ENCODE measurements around the gene CUL3.
"Not testable (repeated sequence)": the region's sequence is repeated elsewhere in the genome, so short reads cannot be mapped to it uniquely, and the experiment has no call there.

The CUL3 gene

GRCh38 chr2:224585211-224586088 lies at the start of gene CUL3:
TSS of gene CUL3 (minus strand) at chr2:224585363. CDS start at chr2:224585009, 354 bp downstream.
- DNase-seq, result peak; percentile 100

GRCh38 chr2:224630659-224631550 lies 45.7 kb upstream of the CUL3 start:
- DNase-seq, result no peak

DNA sequence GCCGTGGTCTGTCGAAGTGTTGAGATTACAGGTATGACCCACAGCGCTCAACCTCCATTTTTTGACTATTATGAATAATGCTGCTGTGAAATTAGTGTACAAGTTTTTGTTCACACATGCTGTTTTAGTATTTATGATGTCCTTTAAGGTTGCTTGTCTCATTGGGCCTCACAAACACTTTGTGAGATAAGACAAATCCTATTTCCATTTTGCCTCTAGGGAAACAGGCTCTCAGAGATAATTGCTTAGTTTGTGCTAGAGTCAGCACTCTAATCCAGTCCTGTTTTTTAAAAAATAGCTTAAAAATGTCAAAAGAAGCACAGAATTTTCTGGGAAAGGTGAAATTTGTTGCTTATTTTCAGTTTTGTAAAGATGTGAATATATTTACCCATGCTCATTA lies 43.3 kb upstream of the CUL3 start:
- no peak for DNase-seq

- no peak for DNase-seq
Measured at GRCh38 chr2:224626735-224627134, 41.6 kb upstream of the CUL3 start.

GRCh38 chr2:224613543-224614286 lies 28.6 kb upstream of the CUL3 start:
- no peak for DNase-seq

DNA sequence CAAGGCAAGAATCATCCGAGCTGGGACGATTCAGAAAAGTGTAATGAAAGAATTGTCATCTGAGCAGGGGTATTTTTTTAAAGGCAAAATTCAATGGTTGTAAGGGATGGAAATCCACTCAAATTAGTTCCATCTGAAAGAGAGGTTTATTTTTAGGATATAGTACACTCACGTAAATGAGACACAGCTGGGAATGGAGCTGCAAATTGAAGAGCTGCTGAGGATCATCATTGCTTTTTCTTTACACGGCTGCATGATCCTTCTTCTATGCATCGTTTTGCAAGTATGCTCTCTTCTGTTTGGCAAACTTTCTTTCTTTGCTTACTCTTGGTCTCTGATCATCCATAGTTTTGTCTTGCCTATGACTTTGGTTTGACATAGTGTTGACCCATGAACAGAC lies 27.4 kb upstream of the CUL3 start:
- no peak for DNase-seq

DNA sequence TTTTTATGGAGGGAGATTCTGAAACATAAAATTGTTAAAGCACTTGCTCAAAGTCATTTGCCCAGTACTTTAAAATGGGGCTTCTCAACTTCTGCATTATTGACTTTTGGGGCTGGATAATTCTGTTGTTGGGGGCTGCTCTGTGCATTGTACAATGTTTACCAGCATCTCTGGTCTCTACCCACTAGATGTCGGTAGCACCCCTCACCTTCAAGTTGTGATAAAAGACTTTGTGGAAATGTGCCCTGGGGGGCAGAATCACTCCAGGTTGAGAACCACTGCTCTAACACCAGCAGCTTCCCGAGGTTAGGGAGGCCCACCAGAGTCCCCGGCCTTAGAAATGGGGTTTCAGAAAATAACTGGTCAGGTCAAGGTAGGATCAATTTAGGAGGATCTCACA lies 26.8 kb upstream of the CUL3 start:
- no peak for DNase-seq

GRCh38 chr2:224608104-224608503 lies 22.9 kb upstream of the CUL3 start:
- no peak for DNase-seq

- not testable (repeated sequence) for DNase-seq
Measured at GRCh38 chr2:224603746-224604500, 18.8 kb upstream of the CUL3 start.

GRCh38 chr2:224602778-224603375 lies 17.7 kb upstream of the CUL3 start:
- DNase-seq, result not testable (repeated sequence)

DNA sequence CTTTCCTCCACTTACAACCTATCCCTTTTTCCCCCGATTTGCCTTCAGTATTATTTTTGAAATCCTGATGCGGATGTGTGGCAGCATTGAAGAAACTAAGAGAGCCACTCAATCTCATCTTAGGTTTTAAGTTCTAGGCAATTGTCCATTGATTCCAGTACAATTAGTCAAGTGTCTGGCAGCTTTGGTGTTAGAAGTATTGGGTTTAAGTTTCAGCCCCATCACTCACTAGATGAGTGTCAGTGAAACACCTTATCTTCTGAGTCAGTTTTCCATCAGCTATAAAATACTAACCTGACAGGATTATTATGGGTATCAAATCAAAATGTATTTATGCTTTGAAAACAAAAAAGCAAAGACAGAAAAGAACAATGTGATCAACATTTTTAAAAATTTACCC lies 16.8 kb upstream of the CUL3 start:
- DNase-seq, result no peak

DNA sequence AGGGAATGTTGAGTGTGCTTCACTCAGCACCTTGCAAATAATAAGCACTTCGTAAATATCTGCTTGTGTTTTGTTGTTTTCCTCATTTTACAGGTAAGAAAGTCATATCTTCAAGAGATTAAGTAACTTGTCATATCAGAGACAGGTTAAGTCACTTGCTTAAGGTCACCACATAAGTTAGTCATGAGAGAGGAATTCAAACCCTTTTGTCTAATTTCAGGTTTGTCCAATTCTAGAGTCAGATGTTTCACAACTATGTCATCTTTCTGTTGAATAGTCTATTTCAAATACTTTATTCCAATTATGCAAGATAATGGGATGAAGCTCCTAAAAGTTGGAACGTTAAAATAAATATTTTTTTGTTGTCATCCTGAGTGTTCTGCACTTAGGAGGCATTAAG lies 13.5 kb upstream of the CUL3 start:
- no peak for DNase-seq

- no peak for DNase-seq
Measured at GRCh38 chr2:224596289-224596688, 11.1 kb upstream of the CUL3 start.

DNA sequence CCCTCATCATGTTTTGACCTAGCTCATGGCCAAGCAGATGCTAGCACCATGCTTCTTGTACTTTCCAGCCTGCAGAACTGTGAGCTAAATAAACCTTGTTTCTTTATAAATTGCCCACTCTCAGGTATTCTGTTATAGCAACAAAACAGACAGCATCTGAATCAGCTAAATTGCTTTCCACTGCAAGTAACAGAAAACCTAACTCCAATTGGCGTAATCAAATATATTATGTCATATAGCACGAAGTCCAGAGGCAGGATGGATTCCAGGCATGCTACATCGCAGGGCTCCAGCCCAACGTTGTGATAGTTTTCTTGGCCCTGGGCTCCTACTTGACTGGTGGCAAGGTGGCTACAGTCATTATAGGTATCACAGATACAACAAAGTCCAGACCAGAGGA lies 10.4 kb upstream of the CUL3 start:
- no peak for DNase-seq

DNA sequence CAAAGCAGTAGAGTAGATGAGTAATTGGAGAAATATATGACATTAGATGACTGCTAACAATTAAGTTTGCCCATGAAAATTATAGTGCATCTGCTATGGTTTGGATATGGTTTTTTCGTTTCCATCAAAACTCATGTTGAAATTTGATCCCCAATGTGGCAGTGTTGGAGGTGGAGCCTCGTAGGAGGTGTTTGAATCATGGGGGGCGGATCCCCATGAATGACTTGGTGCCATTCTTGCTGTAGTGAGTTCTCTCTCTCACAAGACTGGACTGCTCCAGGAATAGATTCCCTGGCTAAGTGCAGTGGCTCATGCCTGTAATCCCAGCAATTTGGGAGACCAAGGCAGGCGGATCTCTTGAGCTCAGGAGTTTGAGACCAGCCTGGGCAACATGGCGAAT lies 9.7 kb upstream of the CUL3 start:
- no peak for DNase-seq

GRCh38 chr2:224591220-224591619 lies 6.1 kb upstream of the CUL3 start:
- DNase-seq, result no peak

- no peak for DNase-seq
Measured at GRCh38 chr2:224586127-224586695, 1.0 kb upstream of the CUL3 start.

DNA sequence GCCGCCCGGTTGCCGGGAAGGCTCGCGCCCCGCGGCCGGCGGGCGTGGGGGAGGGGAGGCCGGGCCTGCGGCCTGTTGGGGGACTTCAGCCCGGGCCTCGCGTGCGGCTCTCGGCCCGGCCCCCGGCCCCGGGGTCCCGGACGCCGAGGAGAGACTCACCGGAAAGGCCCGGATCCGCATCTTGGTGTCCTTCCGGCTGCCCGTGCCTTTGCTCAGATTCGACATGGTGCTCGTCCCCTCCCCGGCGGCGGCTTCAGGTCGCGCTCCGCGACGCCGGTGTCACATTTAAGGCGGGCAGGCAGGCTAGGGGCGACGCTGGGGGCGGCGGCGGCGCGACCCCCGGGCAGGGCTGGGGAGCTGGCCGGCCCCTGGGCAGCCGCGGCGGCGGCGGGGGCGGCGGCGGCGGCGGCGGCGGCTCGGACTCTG lies 365 bp downstream of the CUL3 start:
- peak; percentile 60 for DNase-seq

- no peak for DNase-seq
Measured at GRCh38 chr2:224584111-224584784, 915 bp downstream of the CUL3 start.

DNA sequence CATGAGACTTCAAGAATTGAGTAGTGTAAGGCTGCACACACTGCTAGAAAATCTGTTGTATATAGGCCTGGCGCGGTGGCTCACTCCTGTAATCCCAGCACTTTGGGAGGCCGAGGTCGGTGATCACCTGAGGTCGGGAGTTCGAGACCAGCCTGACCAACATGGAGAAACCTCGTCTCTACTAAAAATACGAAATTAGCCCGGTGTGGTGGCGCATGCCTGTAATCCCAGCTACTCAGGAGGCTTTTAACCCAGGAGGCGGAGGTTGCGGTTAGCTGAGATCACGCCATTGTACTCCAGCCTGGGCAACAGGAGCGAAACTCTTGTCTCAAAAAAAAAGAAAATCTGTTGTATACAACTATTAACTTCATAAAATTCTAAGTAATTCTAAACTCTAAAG lies 2.1 kb downstream of the CUL3 start:
- DNase-seq, result not testable (repeated sequence)

DNA sequence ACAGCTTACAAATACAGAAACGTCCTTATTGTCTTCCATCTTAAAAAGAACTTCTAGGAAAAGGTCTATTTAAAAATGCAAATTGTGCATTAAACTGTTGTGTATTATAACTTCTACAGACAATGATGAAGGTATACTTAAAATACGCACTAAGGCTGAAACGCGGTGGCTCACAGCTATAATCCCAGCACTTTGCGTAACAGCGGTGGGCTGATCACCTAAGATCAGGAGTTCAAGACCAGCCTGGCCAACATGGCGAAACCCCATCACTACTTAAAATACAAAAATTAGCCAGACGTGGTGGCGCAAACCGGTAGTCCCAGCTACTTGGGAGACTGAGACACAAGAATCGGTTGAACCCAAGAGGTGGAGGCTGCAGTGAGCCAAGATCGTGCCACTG lies 4.9 kb downstream of the CUL3 start:
- DNase-seq, result no peak
